Measurements from ENCODE around the gene OPCML. TPM values are rescaled to one million over a fixed set of nuclear protein-coding genes. Genes with fewer than 3 reads are reported as not detected.
A peak's percentile ranks its signal among the peaks of the same experiment; 100 is the strongest.

OPCML gene
- total RNA-seq, 1 donor from 2014 or later: not detected

- DNase-seq: no peak
Measured at GRCh38 chr11:133168016-133168415, 364.3 kb downstream of the OPCML start.

- DNase-seq: no peak
Measured at GRCh38 chr11:133166662-133167061, 365.6 kb downstream of the OPCML start.

- DNase-seq: no peak
Measured at GRCh38 chr11:133164986-133165385, 367.3 kb downstream of the OPCML start.

- DNase-seq: peak; percentile 7
Measured at GRCh38 chr11:133163463-133164419, 368.6 kb downstream of the OPCML start.

- no peak for DNase-seq
Measured at GRCh38 chr11:133162227-133162626, 370.1 kb downstream of the OPCML start.

GRCh38 chr11:133160754-133161153 is 371.5 kb downstream of the OPCML start:
- DNase-seq: no peak

- DNase-seq: no peak
Measured at GRCh38 chr11:133156986-133157745, 375.1 kb downstream of the OPCML start.

GRCh38 chr11:133154781-133155180 is 377.5 kb downstream of the OPCML start:
- DNase-seq: no peak

- no peak for DNase-seq
Measured at GRCh38 chr11:133154076-133154475, 378.2 kb downstream of the OPCML start.

- DNase-seq: no peak
Measured at GRCh38 chr11:133153031-133153430, 379.3 kb downstream of the OPCML start.

- DNase-seq: no peak
Measured at GRCh38 chr11:133149698-133150097, 382.6 kb downstream of the OPCML start.

GRCh38 chr11:133147625-133148024 is 384.7 kb downstream of the OPCML start:
- DNase-seq: no peak

GRCh38 chr11:133146697-133147306 is 385.5 kb downstream of the OPCML start:
- no peak for DNase-seq

- no peak for DNase-seq
Measured at GRCh38 chr11:133137939-133138338, 394.4 kb downstream of the OPCML start.

GRCh38 chr11:133137270-133137669 is 395.0 kb downstream of the OPCML start:
- no peak for DNase-seq

- no peak for DNase-seq
Measured at GRCh38 chr11:133136376-133136775, 395.9 kb downstream of the OPCML start.

- DNase-seq: peak; percentile 53
Measured at GRCh38 chr11:133134314-133135173, 397.8 kb downstream of the OPCML start.

- DNase-seq: no peak
Measured at GRCh38 chr11:133133606-133134005, 398.7 kb downstream of the OPCML start.

- DNase-seq: no peak
Measured at GRCh38 chr11:133133050-133133449, 399.3 kb downstream of the OPCML start.

- DNase-seq: no peak
Measured at GRCh38 chr11:133127741-133128140, 404.6 kb downstream of the OPCML start.

GRCh38 chr11:133123796-133124195 is 408.5 kb downstream of the OPCML start:
- no peak for DNase-seq

- no peak for DNase-seq
Measured at GRCh38 chr11:133123366-133123765, 408.9 kb downstream of the OPCML start.
